ENCODE data around the gene ZNF407.

Gene ZNF407

GRCh38 chr18:74996055-74996454 is 398.4 kb downstream of the ZNF407 start:
- ChIA-PET POLR2A (interaction anchor here (1.6 kb wide), 1 partner anchor 10 kb away, joined by 4 read pairs; no protein-coding TSS in a partner anchor), CTCF (no interaction called here)
- DNase-seq (ENCODE audit: extremely low spot score): no peak
- TF ChIP-seq FOXK2 (IDR thresholded peaks at IDR 0.05) (no peak), FOXA1 (IDR thresholded peaks at IDR 0.05) (no peak), CTBP1 (IDR thresholded peaks at IDR 0.05; ENCODE audit: borderline replicate concordance) (no peak), PKNOX1 (IDR thresholded peaks at IDR 0.05) (no peak), ELF4 (IDR thresholded peaks at IDR 0.05) (no peak), BHLHE40 (IDR thresholded peaks at IDR 0.05; ENCODE audit: borderline replicate concordance) (no peak), LEF1 (IDR thresholded peaks at IDR 0.05; ENCODE audit: borderline replicate concordance) (no peak), TARDBP (IDR thresholded peaks at IDR 0.05) (no peak), ARNT (IDR thresholded peaks at IDR 0.05) (no peak), L3MBTL2 (conservative IDR thresholded peaks at IDR 0.05) (no peak), NFRKB (IDR thresholded peaks at IDR 0.05) (no peak), ZNF384 (IDR thresholded peaks at IDR 0.05) (no peak), SUZ12 (IDR thresholded peaks at IDR 0.05) (no peak), FOXM1 (IDR thresholded peaks at IDR 0.05; ENCODE audit: borderline replicate concordance) (no peak)

- TF ChIP-seq FOXA1 (IDR thresholded peaks at IDR 0.05): no peak
- TF ChIP-seq SUZ12 (IDR thresholded peaks at IDR 0.05): no peak
- TF ChIP-seq CTBP1 (IDR thresholded peaks at IDR 0.05; ENCODE audit: borderline replicate concordance): no peak
- no peak for TF ChIP-seq NFRKB (IDR thresholded peaks at IDR 0.05)
- no peak for TF ChIP-seq BHLHE40 (IDR thresholded peaks at IDR 0.05; ENCODE audit: borderline replicate concordance)
- TF ChIP-seq TARDBP (IDR thresholded peaks at IDR 0.05): no peak
- TF ChIP-seq ZNF384 (IDR thresholded peaks at IDR 0.05): no peak
- no peak for TF ChIP-seq SP1 (IDR thresholded peaks at IDR 0.05)
- TF ChIP-seq LEF1 (IDR thresholded peaks at IDR 0.05; ENCODE audit: borderline replicate concordance): no peak
- no peak for TF ChIP-seq PKNOX1 (IDR thresholded peaks at IDR 0.05)
- TF ChIP-seq HDGF (IDR thresholded peaks at IDR 0.05; ENCODE audit: borderline replicate concordance): no peak
- TF ChIP-seq ARNT (IDR thresholded peaks at IDR 0.05): no peak
- TF ChIP-seq L3MBTL2 (conservative IDR thresholded peaks at IDR 0.05): no peak
- no peak for TF ChIP-seq FOXK2 (IDR thresholded peaks at IDR 0.05)
- ChIA-PET CTCF (no interaction called here), POLR2A (interaction anchor here (1.6 kb wide), 1 partner anchor 9 kb away, joined by 4 read pairs; no protein-coding TSS in a partner anchor)
- DNase-seq (ENCODE audit: extremely low spot score): no peak
Measured at GRCh38 chr18:74996996-74997395, 399.3 kb downstream of the ZNF407 start.

- TF ChIP-seq TARDBP (IDR thresholded peaks at IDR 0.05): no peak
- no peak for TF ChIP-seq NFRKB (IDR thresholded peaks at IDR 0.05)
- TF ChIP-seq PKNOX1 (IDR thresholded peaks at IDR 0.05): no peak
- TF ChIP-seq FOXA1 (IDR thresholded peaks at IDR 0.05): no peak
- no peak for TF ChIP-seq LEF1 (IDR thresholded peaks at IDR 0.05; ENCODE audit: borderline replicate concordance)
- no peak for TF ChIP-seq ELF4 (IDR thresholded peaks at IDR 0.05)
- no peak for TF ChIP-seq ZNF384 (IDR thresholded peaks at IDR 0.05)
- ChIA-PET CTCF (no interaction called here), POLR2A (no interaction called here)
- no peak for DNase-seq (ENCODE audit: extremely low spot score)
Measured at GRCh38 chr18:75000920-75001319, 403.2 kb downstream of the ZNF407 start.

GRCh38 chr18:75003039-75003438 is 405.4 kb downstream of the ZNF407 start:
- no peak for DNase-seq (ENCODE audit: extremely low spot score)
- CTCF ChIA-PET: no interaction called here
- POLR2A ChIA-PET: no interaction called here
- TF ChIP-seq CTBP1 (IDR thresholded peaks at IDR 0.05; ENCODE audit: borderline replicate concordance): no peak
- TF ChIP-seq SUZ12 (IDR thresholded peaks at IDR 0.05): no peak
- TF ChIP-seq FOXA1 (IDR thresholded peaks at IDR 0.05): no peak
- TF ChIP-seq L3MBTL2 (conservative IDR thresholded peaks at IDR 0.05): no peak
- TF ChIP-seq PKNOX1 (IDR thresholded peaks at IDR 0.05): no peak
- TF ChIP-seq ELF4 (IDR thresholded peaks at IDR 0.05): no peak
- TF ChIP-seq ZNF384 (IDR thresholded peaks at IDR 0.05): no peak
- no peak for TF ChIP-seq NFRKB (IDR thresholded peaks at IDR 0.05)
- no peak for TF ChIP-seq SP1 (IDR thresholded peaks at IDR 0.05)
- TF ChIP-seq FOXM1 (IDR thresholded peaks at IDR 0.05; ENCODE audit: borderline replicate concordance): no peak
- no peak for TF ChIP-seq BHLHE40 (IDR thresholded peaks at IDR 0.05; ENCODE audit: borderline replicate concordance)
- no peak for TF ChIP-seq FOXK2 (IDR thresholded peaks at IDR 0.05)
- TF ChIP-seq HDGF (IDR thresholded peaks at IDR 0.05; ENCODE audit: borderline replicate concordance): no peak
- TF ChIP-seq TARDBP (IDR thresholded peaks at IDR 0.05): no peak
- no peak for TF ChIP-seq LEF1 (IDR thresholded peaks at IDR 0.05; ENCODE audit: borderline replicate concordance)
- TF ChIP-seq ARNT (IDR thresholded peaks at IDR 0.05): no peak

GRCh38 chr18:75003764-75004690 is 406.4 kb downstream of the ZNF407 start:
- TF ChIP-seq FOXM1 (IDR thresholded peaks at IDR 0.05; ENCODE audit: borderline replicate concordance) (no peak), ELF4 (IDR thresholded peaks at IDR 0.05) (no peak), ZNF384 (IDR thresholded peaks at IDR 0.05) (no peak), LEF1 (IDR thresholded peaks at IDR 0.05; ENCODE audit: borderline replicate concordance) (no peak), ARNT (IDR thresholded peaks at IDR 0.05) (no peak), HDGF (IDR thresholded peaks at IDR 0.05; ENCODE audit: borderline replicate concordance) (no peak)
- ChIA-PET POLR2A (no interaction called here), CTCF (no interaction called here)

More at GRCh38 chr18:75003764-75004690, 406.4 kb downstream of the ZNF407 start:
- DNase-seq (ENCODE audit: extremely low spot score): no peak
